IPS-15b (cell line): Measurements from ENCODE around the gene STUB1.

Experiments used
- H3K27me3 ChIP-seq: one replicate; pipeline ENCODE4 v1.6.1; 2013; ENCODE audit warnings: low read length; ENCODE audit not compliant: control insufficient read depth, insufficient read depth
- H3K36me3 ChIP-seq: one replicate; pipeline ENCODE4 v1.6.1; 2013; ENCODE audit warnings: low read length; ENCODE audit not compliant: control insufficient read depth, insufficient read depth
- H3K4me1 ChIP-seq: one replicate; pipeline ENCODE4 v1.6.1; 2013; ENCODE audit warnings: mild to moderate bottlenecking, low read length; ENCODE audit not compliant: control insufficient read depth, insufficient read depth
- H3K4me3 ChIP-seq: one replicate; pipeline ENCODE4 v1.5.1; 2013; ENCODE audit warnings: low read depth, low read length
- H3K9ac ChIP-seq: one replicate; pipeline ENCODE4 v1.6.1; 2013; ENCODE audit warnings: low read depth, mild to moderate bottlenecking, low read length
- H3K9me3 ChIP-seq: one replicate; pipeline ENCODE4 v1.6.1; 2013; ENCODE audit warnings: mild to moderate bottlenecking, low read length; ENCODE audit not compliant: control insufficient read depth, insufficient read depth

The STUB1 gene

GRCh38 chr16:660132-660458, 20.1 kb upstream of the STUB1 start:
- H3K27me3 ChIP-seq = no peaks in the 10 kb centered on the region
- peaks cover 41% of the 10 kb centered on the region for H3K36me3 ChIP-seq

GRCh38 chr16:660459-661183, 19.6 kb upstream of the STUB1 start:
- Histone ChIP-seq H3K4me3 (no peak overlapping the region), H3K27me3 (no peaks in the 10 kb centered on the region), H3K36me3 (peaks cover 38% of the 10 kb centered on the region), H3K9me3 (no peaks in the 10 kb centered on the region), H3K9ac (peak overlapping the region; percentile 54), H3K4me1 (no peaks in the 10 kb centered on the region)

More at GRCh38 chr16:660132-660458, 20.1 kb upstream of the STUB1 start:
- H3K4me1 ChIP-seq = no peaks in the 10 kb centered on the region
- no peak overlapping the region for H3K4me3 ChIP-seq
- H3K9me3 ChIP-seq = no peaks in the 10 kb centered on the region
- no peak overlapping the region for H3K9ac ChIP-seq

- H3K9me3 ChIP-seq = no peaks in the 10 kb centered on the region
- no peaks in the 10 kb centered on the region for H3K4me1 ChIP-seq
- H3K4me3 ChIP-seq = no peak overlapping the region
- H3K36me3 ChIP-seq = peaks cover 31% of the 10 kb centered on the region
- H3K9ac ChIP-seq = peak overlapping the region; percentile 54
- no peaks in the 10 kb centered on the region for H3K27me3 ChIP-seq
Measured at GRCh38 chr16:661184-661821, 18.9 kb upstream of the STUB1 start.

- Histone ChIP-seq H3K9ac (no peak overlapping the region), H3K4me1 (no peaks in the 10 kb centered on the region), H3K36me3 (peaks cover 29% of the 10 kb centered on the region), H3K27me3 (no peaks in the 10 kb centered on the region), H3K9me3 (no peaks in the 10 kb centered on the region), H3K4me3 (no peak overlapping the region)
Measured at GRCh38 chr16:662095-662494, 18.1 kb upstream of the STUB1 start.

GRCh38 chr16:662597-662996, 17.6 kb upstream of the STUB1 start:
- peaks cover 28% of the 10 kb centered on the region for H3K36me3 ChIP-seq
- no peaks in the 10 kb centered on the region for H3K4me1 ChIP-seq
- no peaks in the 10 kb centered on the region for H3K9me3 ChIP-seq
- no peaks in the 10 kb centered on the region for H3K27me3 ChIP-seq
- H3K9ac ChIP-seq = no peak overlapping the region
- no peak overlapping the region for H3K4me3 ChIP-seq

- Histone ChIP-seq H3K9ac (no peak overlapping the region), H3K9me3 (no peaks in the 10 kb centered on the region), H3K4me3 (no peak overlapping the region), H3K4me1 (no peaks in the 10 kb centered on the region), H3K27me3 (no peaks in the 10 kb centered on the region), H3K36me3 (peaks cover 42% of the 10 kb centered on the region)
Measured at GRCh38 chr16:666572-666971, 13.6 kb upstream of the STUB1 start.

- Histone ChIP-seq H3K9me3 (no peaks in the 10 kb centered on the region), H3K4me3 (no peak overlapping the region), H3K4me1 (no peaks in the 10 kb centered on the region), H3K9ac (peak overlapping the region; percentile 16), H3K36me3 (peaks cover 43% of the 10 kb centered on the region), H3K27me3 (no peaks in the 10 kb centered on the region)
Measured at GRCh38 chr16:667113-667779, 13.0 kb upstream of the STUB1 start.

- Histone ChIP-seq H3K9me3 (no peaks in the 10 kb centered on the region), H3K4me3 (peak within 1 kb of the TSS; percentile 77), H3K9ac (peak within 1 kb of the TSS; percentile 79), H3K4me1 (no peaks in the 10 kb centered on the region), H3K36me3 (peaks cover 44% of the 10 kb centered on the region), H3K27me3 (no peaks in the 10 kb centered on the region)
Measured at GRCh38 chr16:667780-668518, 12.3 kb upstream of the STUB1 start, which contains the start of gene RHOT2. RHOT2 (plus strand) TSS chr16:668132; CDS start chr16:668200, 68 bp downstream.

GRCh38 chr16:668519-669171, 11.6 kb upstream of the STUB1 start:
- Histone ChIP-seq H3K4me1 (no peaks in the 10 kb centered on the region), H3K9ac (peak overlapping the region; percentile 79), H3K9me3 (no peaks in the 10 kb centered on the region), H3K4me3 (peak overlapping the region; percentile 77), H3K36me3 (peaks cover 51% of the 10 kb centered on the region), H3K27me3 (no peaks in the 10 kb centered on the region)

GRCh38 chr16:669666-670065, 10.5 kb upstream of the STUB1 start:
- H3K4me3 ChIP-seq = no peak overlapping the region
- H3K27me3 ChIP-seq = no peaks in the 10 kb centered on the region
- peak overlapping the region; percentile 79 for H3K9ac ChIP-seq
- peaks cover 59% of the 10 kb centered on the region for H3K36me3 ChIP-seq
- H3K9me3 ChIP-seq = no peaks in the 10 kb centered on the region
- H3K4me1 ChIP-seq = no peaks in the 10 kb centered on the region
